ENCODE results near the gene PDE6A.

DNA sequence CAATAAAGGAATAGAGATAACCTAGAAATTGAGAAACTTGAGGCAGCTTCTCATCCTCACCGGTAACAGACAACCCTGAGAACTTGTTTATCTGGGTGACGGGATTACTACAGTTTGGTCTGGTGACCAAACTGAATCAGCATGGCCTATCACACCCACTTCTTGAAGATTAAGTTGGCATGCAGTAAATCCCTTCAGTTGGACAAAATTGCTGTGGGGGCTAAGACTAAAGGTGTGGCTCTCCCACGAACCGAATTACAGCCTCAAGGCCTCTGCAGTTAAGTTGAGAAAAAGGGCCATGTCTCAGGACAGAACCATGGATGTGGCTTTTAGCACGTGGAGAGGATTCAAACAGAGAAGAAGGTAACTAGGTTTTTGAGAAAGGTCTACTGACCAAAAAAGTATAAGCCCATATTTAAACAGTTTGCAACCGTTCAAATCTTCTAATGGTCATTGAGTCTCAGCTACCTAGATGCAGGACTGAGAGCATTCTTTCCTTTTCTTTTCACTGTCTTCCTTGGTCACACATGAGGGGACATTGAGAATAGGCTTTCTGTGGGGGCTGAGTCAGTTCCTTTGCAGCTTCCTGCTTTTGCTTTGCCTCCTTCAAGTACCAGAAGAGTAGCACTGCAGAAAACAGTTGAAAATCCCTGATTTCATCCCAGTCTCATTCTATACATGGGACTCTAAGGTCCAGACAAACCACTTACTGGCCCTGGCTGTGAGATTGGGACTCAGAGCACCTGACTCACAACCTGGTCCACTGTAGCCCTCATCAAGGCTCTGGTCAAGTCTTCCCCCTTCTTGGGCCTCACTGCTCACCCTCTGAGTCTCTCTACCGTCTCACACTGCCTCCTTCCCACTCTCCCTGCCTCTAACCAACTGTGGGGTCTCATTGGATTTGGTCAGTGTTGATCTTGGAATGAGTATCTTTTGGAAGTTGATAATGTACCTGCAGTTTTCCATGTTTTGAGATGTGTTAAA lies 30.9 kb downstream of the PDE6A start:
- TF ChIP-seq POLR2A (IDR thresholded peaks at IDR 0.05): no peak
- no peak for TF ChIP-seq CTCF (IDR thresholded peaks at IDR 0.05)
- no peak for TF ChIP-seq POLR2AphosphoS5 (IDR thresholded peaks at IDR 0.05; ENCODE audit: insufficient read depth in 1 of 2, low read depth in 1 of 2)
